Measurements from ENCODE around the gene CNTN4. TPM values are rescaled to one million over a fixed set of nuclear protein-coding genes. Genes with fewer than 3 reads are reported as not detected.

Gene CNTN4
- total RNA-seq, 4 donors from 2014 or later: 2.6 to 91.2 (median 13.2) TPM

GRCh38 chr3:2920103-2920502, 821.4 kb downstream of the CNTN4 start:
- H3K4me3 ChIP-seq: no peak overlapping the region
- H3K36me3 ChIP-seq: no peaks in the 10 kb centered on the region
- no peaks in the 10 kb centered on the region for H3K9me3 ChIP-seq
- H3K27ac ChIP-seq: no peak overlapping the region
- H3K27me3 ChIP-seq: no peaks in the 10 kb centered on the region
- intact Hi-C loops (cut with DNase I; ENCODE audit: low total_unique reads): no loop called here
- H3K4me1 ChIP-seq: no peaks in the 10 kb centered on the region
- TF ChIP-seq, protein P1, sequence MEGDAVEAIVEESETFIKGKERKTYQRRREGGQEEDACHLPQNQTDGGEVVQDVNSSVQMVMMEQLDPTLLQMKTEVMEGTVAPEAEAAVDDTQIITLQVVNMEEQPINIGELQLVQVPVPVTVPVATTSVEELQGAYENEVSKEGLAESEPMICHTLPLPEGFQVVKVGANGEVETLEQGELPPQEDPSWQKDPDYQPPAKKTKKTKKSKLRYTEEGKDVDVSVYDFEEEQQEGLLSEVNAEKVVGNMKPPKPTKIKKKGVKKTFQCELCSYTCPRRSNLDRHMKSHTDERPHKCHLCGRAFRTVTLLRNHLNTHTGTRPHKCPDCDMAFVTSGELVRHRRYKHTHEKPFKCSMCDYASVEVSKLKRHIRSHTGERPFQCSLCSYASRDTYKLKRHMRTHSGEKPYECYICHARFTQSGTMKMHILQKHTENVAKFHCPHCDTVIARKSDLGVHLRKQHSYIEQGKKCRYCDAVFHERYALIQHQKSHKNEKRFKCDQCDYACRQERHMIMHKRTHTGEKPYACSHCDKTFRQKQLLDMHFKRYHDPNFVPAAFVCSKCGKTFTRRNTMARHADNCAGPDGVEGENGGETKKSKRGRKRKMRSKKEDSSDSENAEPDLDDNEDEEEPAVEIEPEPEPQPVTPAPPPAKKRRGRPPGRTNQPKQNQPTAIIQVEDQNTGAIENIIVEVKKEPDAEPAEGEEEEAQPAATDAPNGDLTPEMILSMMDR (IDR thresholded peaks at IDR 0.05): no peak
- TF ChIP-seq POLR2A (IDR thresholded peaks at IDR 0.05): no peak
- no peak for DNase-seq

GRCh38 chr3:2921452-2921851, 822.8 kb downstream of the CNTN4 start:
- Histone ChIP-seq H3K9me3 (no peaks in the 10 kb centered on the region), H3K27me3 (no peaks in the 10 kb centered on the region), H3K36me3 (no peaks in the 10 kb centered on the region), H3K27ac (no peak overlapping the region), H3K4me1 (no peaks in the 10 kb centered on the region), H3K4me3 (no peak overlapping the region)
- DNase-seq: no peak
- TF ChIP-seq POLR2A (IDR thresholded peaks at IDR 0.05): no peak
- TF ChIP-seq, protein P1 (IDR thresholded peaks at IDR 0.05): no peak
- intact Hi-C loops (cut with DNase I; ENCODE audit: low total_unique reads): no loop called here

- no peak overlapping the region for H3K27ac ChIP-seq
- TF ChIP-seq, protein P1 (IDR thresholded peaks at IDR 0.05): peak; percentile 34 to 42 (median 36)
- no peak for TF ChIP-seq POLR2A (IDR thresholded peaks at IDR 0.05)
- H3K4me3 ChIP-seq: no peak overlapping the region
- DNase-seq: no peak
- H3K27me3 ChIP-seq: no peaks in the 10 kb centered on the region
- no peaks in the 10 kb centered on the region for H3K4me1 ChIP-seq
- H3K36me3 ChIP-seq: no peaks in the 10 kb centered on the region
- intact Hi-C loops (cut with DNase I; ENCODE audit: low total_unique reads): no loop called here
- no peaks in the 10 kb centered on the region for H3K9me3 ChIP-seq
Observed at GRCh38 chr3:2921903-2922302, 823.2 kb downstream of the CNTN4 start.

- TF ChIP-seq POLR2A (IDR thresholded peaks at IDR 0.05): no peak
- TF ChIP-seq, protein P1 (IDR thresholded peaks at IDR 0.05): no peak
- no peaks in the 10 kb centered on the region for H3K9me3 ChIP-seq
- H3K27me3 ChIP-seq: no peaks in the 10 kb centered on the region
- no peaks in the 10 kb centered on the region for H3K4me1 ChIP-seq
- DNase-seq: no peak
- H3K4me3 ChIP-seq: no peak overlapping the region
- intact Hi-C loops (cut with DNase I; ENCODE audit: low total_unique reads): no loop called here
- no peaks in the 10 kb centered on the region for H3K36me3 ChIP-seq
- H3K27ac ChIP-seq: no peak overlapping the region
Observed at GRCh38 chr3:2923390-2923789, 824.7 kb downstream of the CNTN4 start.

GRCh38 chr3:2927259-2927658, 828.6 kb downstream of the CNTN4 start:
- Histone ChIP-seq H3K27ac (no peak overlapping the region), H3K36me3 (no peaks in the 10 kb centered on the region), H3K9me3 (no peaks in the 10 kb centered on the region), H3K27me3 (no peaks in the 10 kb centered on the region), H3K4me3 (no peak overlapping the region), H3K4me1 (no peaks in the 10 kb centered on the region)
- TF ChIP-seq POLR2A (IDR thresholded peaks at IDR 0.05): no peak
- TF ChIP-seq, protein P1 (IDR thresholded peaks at IDR 0.05): no peak
- DNase-seq: no peak
- intact Hi-C loops (cut with DNase I; ENCODE audit: low total_unique reads): no loop called here
